ENCODE results near the gene NCAN. TPM values are rescaled to one million over a fixed set of nuclear protein-coding genes. Genes with fewer than 3 reads are reported as not detected.

Gene NCAN
- total and polyA plus RNA-seq, 2 of the 13 experiments (the other 11 are each of a cell fraction or from before 2014, with no cell fraction given), result not detected

DNA sequence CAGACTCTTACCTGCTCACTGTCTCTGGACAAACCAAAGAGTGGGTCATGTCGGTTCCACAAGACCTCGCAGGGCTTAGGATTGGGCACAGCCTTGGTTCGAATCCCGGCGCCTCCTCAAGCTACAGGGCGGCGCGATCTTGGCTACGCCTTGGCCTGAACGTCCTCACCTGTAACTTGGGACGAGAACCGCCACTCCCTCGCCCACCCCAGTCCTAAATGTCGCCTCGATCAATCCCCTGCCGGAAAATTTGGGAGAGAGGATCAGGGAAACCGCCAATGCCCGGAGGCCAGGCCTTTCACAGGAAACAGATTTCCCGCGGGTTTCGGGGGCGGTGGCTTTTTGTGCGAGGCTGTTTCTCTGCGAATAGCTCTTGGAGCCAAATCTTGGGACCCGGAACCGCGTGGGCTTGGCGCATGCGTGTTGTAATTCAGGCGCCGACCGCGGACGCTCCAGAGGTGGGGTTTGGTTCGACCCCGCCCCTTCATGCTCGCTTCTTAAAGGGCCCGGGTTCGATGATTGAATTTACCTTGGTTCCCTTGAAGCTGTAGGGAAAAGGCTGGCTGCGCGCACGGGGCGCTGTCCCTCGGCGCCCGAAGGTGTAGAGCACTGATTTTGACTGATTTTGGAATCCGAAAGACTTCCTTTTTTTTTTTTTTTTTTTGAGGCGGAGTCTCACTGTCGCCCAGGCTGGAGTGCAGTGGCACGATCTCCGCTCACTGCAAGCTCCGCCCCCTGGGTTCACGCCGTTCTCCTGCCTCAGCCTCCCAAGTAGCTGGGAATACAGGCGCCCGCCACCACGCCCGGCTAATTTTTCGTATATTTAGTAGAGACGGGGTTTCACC lies 8.5 kb upstream of the NCAN start, which contains the start of gene NR2C2AP (continued):
- TF ChIP-seq, protein P1, sequence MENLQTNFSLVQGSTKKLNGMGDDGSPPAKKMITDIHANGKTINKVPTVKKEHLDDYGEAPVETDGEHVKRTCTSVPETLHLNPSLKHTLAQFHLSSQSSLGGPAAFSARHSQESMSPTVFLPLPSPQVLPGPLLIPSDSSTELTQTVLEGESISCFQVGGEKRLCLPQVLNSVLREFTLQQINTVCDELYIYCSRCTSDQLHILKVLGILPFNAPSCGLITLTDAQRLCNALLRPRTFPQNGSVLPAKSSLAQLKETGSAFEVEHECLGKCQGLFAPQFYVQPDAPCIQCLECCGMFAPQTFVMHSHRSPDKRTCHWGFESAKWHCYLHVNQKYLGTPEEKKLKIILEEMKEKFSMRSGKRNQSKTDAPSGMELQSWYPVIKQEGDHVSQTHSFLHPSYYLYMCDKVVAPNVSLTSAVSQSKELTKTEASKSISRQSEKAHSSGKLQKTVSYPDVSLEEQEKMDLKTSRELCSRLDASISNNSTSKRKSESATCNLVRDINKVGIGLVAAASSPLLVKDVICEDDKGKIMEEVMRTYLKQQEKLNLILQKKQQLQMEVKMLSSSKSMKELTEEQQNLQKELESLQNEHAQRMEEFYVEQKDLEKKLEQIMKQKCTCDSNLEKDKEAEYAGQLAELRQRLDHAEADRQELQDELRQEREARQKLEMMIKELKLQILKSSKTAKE (CRISPR knock-in tag; IDR thresholded peaks at IDR 0.05; ENCODE audit: borderline replicate concordance), result no peak

DNA sequence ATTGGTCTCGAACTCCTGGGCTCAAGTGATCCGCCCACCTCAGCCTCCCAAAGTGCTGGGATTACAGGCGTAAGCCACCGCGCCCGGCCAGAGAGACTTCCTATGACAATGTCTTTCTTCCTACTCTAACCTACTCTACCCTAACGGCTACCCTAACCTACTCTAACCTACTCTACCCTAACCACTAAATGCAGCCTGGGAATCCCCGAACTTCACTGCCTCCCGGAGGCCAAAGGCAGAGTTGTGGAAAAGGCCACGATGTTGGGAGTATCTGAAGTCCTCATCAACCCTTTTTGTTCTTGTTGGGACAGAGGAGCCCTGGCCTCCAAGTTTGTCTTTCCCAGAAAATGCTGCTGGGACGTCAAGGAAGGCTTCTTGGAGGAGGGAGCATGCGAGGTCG lies 7.6 kb upstream of the NCAN start:
- 63% methylated on average over 13 of the region's 13 CpGs for WGBS (ENCODE audit: low lambda C conversion rate)
- no peak for FAIRE-seq

More for the DNA sequence above, 7.6 kb upstream of the NCAN start:
- no peaks in the 10 kb centered on the region for H3K9me3 ChIP-seq (ENCODE audit: low read length)
- ChIA-PET POLR2A (interaction anchor here (1.7 kb wide), 1 partner anchor 21 kb away, joined by 9 read pairs; no protein-coding TSS in a partner anchor), CTCF (ENCODE audit: low intra/inter-chr PET ratio, low total read pairs) (no interaction called here)
- no peak overlapping the region for H3K4me2 ChIP-seq (ENCODE audit: low read depth, low read length)
- DNase-seq (ENCODE audit: low spot score) (no peak), ATAC-seq (no peak; the same call in 2 of the 3 replicates)
- no peak overlapping the region for H3K4me3 ChIP-seq (replicated peaks in 1 of 3; ENCODE audit: insufficient read depth in 1 of 3, low read depth in 2 of 3, low read length in 3 of 3)
- no peaks in the 10 kb centered on the region for H4K20me1 ChIP-seq (ENCODE audit: insufficient read depth, low read length)
- H3K4me1 ChIP-seq (ENCODE audit: insufficient read depth, low read length), result peaks cover 13% of the 10 kb centered on the region
- peaks cover 19% of the 10 kb centered on the region for H3K79me2 ChIP-seq (ENCODE audit: insufficient read depth, low read length)
- no TSS peak for BruUV-seq (replicated peaks)
- no peak overlapping the region for H2AFZ ChIP-seq (ENCODE audit: low read length)
- H3K27ac ChIP-seq (ENCODE audit: extremely low read length, insufficient read depth, low read length), result no peak overlapping the region
- H3K27me3 ChIP-seq (ENCODE audit: control insufficient read depth in 1 of 2, insufficient read depth in 2 of 2, low read length in 2 of 2), result peaks cover 3 to 11% of the 10 kb centered on the region in 2 experiments; a peak in 2 of 5 replicates
- no peak overlapping the region for H3K9ac ChIP-seq (ENCODE audit: insufficient read depth, low read depth, low read length)
- H3K36me3 ChIP-seq (replicated peaks in 1 of 2; ENCODE audit: control insufficient read depth in 1 of 2, insufficient read depth in 2 of 2, low read length in 2 of 2), result peaks cover 0 to 8% of the 10 kb centered on the region in 2 experiments; a peak in 1 of 5 replicates
- TF ChIP-seq, protein P2, sequence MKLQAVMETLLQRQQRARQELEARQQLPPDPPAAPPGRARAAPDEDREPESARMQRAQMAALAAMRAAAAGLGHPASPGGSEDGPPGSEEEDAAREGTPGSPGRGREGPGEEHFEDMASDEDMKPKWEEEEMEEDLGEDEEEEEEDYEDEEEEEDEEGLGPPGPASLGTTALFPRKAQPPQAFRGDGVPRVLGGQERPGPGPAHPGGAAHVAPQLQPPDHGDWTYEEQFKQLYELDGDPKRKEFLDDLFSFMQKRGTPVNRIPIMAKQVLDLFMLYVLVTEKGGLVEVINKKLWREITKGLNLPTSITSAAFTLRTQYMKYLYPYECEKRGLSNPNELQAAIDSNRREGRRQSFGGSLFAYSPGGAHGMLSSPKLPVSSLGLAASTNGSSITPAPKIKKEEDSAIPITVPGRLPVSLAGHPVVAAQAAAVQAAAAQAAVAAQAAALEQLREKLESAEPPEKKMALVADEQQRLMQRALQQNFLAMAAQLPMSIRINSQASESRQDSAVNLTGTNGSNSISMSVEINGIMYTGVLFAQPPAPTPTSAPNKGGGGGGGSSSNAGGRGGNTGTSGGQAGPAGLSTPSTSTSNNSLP (IDR thresholded peaks at IDR 0.05; ENCODE audit: low read depth, low read length), result no peak
- TF ChIP-seq SPEN (CRISPR knock-in tag; IDR thresholded peaks at IDR 0.05; ENCODE audit: low read depth), result 0 out of 2 replicates have a peak, but pooled peaks have one; percentile 3
- no peak for TF ChIP-seq ELF3 (CRISPR knock-in tag; IDR thresholded peaks at IDR 0.05)
- TF ChIP-seq ZNF720 (CRISPR knock-in tag; IDR thresholded peaks at IDR 0.05), result no peak
- no peak for TF ChIP-seq NFE2 (CRISPR knock-in tag; IDR thresholded peaks at IDR 0.05)
- TF ChIP-seq ZNF160 (CRISPR knock-in tag; IDR thresholded peaks at IDR 0.05), result no peak
- TF ChIP-seq, protein P3, sequence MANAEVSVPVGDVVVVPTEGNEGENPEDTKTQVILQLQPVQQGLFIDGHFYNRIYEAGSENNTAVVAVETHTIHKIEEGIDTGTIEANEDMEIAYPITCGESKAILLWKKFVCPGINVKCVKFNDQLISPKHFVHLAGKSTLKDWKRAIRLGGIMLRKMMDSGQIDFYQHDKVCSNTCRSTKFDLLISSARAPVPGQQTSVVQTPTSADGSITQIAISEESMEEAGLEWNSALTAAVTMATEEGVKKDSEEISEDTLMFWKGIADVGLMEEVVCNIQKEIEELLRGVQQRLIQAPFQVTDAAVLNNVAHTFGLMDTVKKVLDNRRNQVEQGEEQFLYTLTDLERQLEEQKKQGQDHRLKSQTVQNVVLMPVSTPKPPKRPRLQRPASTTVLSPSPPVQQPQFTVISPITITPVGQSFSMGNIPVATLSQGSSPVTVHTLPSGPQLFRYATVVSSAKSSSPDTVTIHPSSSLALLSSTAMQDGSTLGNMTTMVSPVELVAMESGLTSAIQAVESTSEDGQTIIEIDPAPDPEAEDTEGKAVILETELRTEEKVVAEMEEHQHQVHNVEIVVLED (CRISPR knock-in tag; IDR thresholded peaks at IDR 0.05; ENCODE audit: borderline replicate concordance), result no peak
- no peak for TF ChIP-seq IKZF1 (IDR thresholded peaks at IDR 0.05)
- no peak for TF ChIP-seq ZNF549 (CRISPR knock-in tag; IDR thresholded peaks at IDR 0.05)
- intact Hi-C loops (cut with micrococcal nuclease; ENCODE audit: unreplicated experiment), result no loop called here
- in situ Hi-C loops (cut with HindIII; ENCODE audit: extremely low pct_ligation_motif_present, low pct_unique_long_range_greater_than_20kb), result no loop called here

Measured in HepG2 (cell line).